HCT116 (cell line): ENCODE results near the gene PHLPP2. TPM values are rescaled to one million over a fixed set of nuclear protein-coding genes. Genes with fewer than 3 reads are reported as not detected.

Experiments
- ATAC-seq: fragments of 200-7000 bp; cut with Tn5 transposase; 2 replicates; pipeline ENCODE4 v1.9.1; 2020; ENCODE audit warnings: mild to moderate bottlenecking, moderate library complexity
- BruUV-seq: library from RNA; stranded (reverse); fragments of 400-500 nt; replicated peaks from 2 replicates; lab custom pipeline; 2021; lab: Mats Ljungman, UMichigan
- CTCF ChIA-PET: fragments of 300-600 bp; sonication (Branson Sonifier 250); formaldehyde crosslinking; loops from one replicate; lab custom pipeline; 2021; ENCODE audit warnings: antibody characterized with exemption; lab: Charles Lee
- POLR2A ChIA-PET: fragments of 300-600, 350-600 bp; sonication (Branson Sonifier 250); formaldehyde crosslinking; loops from one replicate; lab custom pipeline; 2021; ENCODE audit warnings: antibody characterized with exemption; lab: Charles Lee
- RAD21 ChIA-PET, 2 experiments: fragments of 300-600 bp; sonication (Branson Sonifier 250); formaldehyde crosslinking; loops; one replicate each; lab custom pipeline; 2023; ENCODE audit warnings: low total read pairs in 2 of 2; ENCODE audit not compliant: uncharacterized antibody in 2 of 2, unreplicated experiment in 2 of 2, low non-redundant PET in 1 of 2; lab: Charles Lee
- DNase-seq: peaks from one replicate; pipeline ENCODE4 v3.0.0-alpha.2; 2010; ENCODE audit warnings: low read depth, low spot score
- H2AFZ ChIP-seq: fragments of 200-600 bp; shearing (Covaris generic), sonication (generic); 2 replicates; pipeline ENCODE4 v1.6.1; 2017; ENCODE audit warnings: low read depth, mixed run types, mixed read lengths, antibody characterized with exemption, low read length; ENCODE audit not compliant: poor library complexity, severe bottlenecking
- H3K27ac ChIP-seq: 2 replicates; pipeline ENCODE4 v1.5.1; 2012; ENCODE audit warnings: low read depth, low read length
- H3K27me3 ChIP-seq: fragments of 200-600 bp; sonication (generic); 2 replicates; pipeline ENCODE4 v1.6.1; 2016; ENCODE audit warnings: mixed run types, low read length, mixed read lengths; ENCODE audit not compliant: insufficient read depth
- H3K36me3 ChIP-seq, 2 experiments: fragments of 200-500 bp in 1 of 2; fragments of 200-600 bp in 1 of 2; sonication (Bioruptor generic) in 1 of 2; sonication (generic) in 1 of 2; 2 replicates each; pipeline versions ENCODE4 v1.5.1 to v1.6.1; 2014 to 2016; ENCODE audit warnings: low read length in 2 of 2, inconsistent platforms in 1 of 2, mixed read lengths in 1 of 2, mixed run types in 1 of 2; ENCODE audit not compliant: insufficient read depth in 2 of 2, control insufficient read depth in 1 of 2
- H3K4me1 ChIP-seq, 2 experiments: fragments of 200-600 bp in 1 of 2; sonication (generic) in 1 of 2; 2 replicates each; pipeline versions ENCODE4 v1.5.1 to v1.6.1; 2012 to 2017; ENCODE audit warnings: low read length in 2 of 2, inconsistent platforms in 1 of 2, mild to moderate bottlenecking in 1 of 2, mixed read lengths in 1 of 2, mixed run types in 1 of 2, moderate library complexity in 1 of 2; ENCODE audit not compliant: insufficient read depth in 2 of 2, control insufficient read depth in 1 of 2
- H3K4me2 ChIP-seq: fragments of 200-600 bp; sonication (generic); 2 replicates; pipeline ENCODE4 v1.6.1; 2017; ENCODE audit warnings: mixed run types, low read length, mixed read lengths
- H3K4me3 ChIP-seq, 2 experiments: fragments of 200-600 bp in 1 of 2; sonication (generic) in 1 of 2; replicated peaks in 1 of 2; 2 replicates each; pipeline ENCODE4 v1.5.1; 2011 to 2016; ENCODE audit warnings: low read length in 2 of 2, control low read depth in 1 of 2, low read depth in 1 of 2, mild to moderate bottlenecking in 1 of 2, mixed read lengths in 1 of 2, mixed run types in 1 of 2
- H3K79me2 ChIP-seq: fragments of 200-600 bp; sonication (generic); 2 replicates; pipeline ENCODE4 v1.6.1; 2017; ENCODE audit warnings: mild to moderate bottlenecking, mixed run types, low read length, moderate library complexity, mixed read lengths; ENCODE audit not compliant: insufficient read depth
- H3K9ac ChIP-seq: fragments of 200-600 bp; sonication (generic); 2 replicates; pipeline ENCODE4 v1.6.1; 2016; ENCODE audit warnings: low read length, mixed read lengths
- H3K9me2 ChIP-seq: fragments of 200-600 bp; sonication (generic), shearing (Covaris generic); 2 replicates; pipeline ENCODE4 v1.6.1; 2017; ENCODE audit warnings: mixed run types, mild to moderate bottlenecking, moderate library complexity; ENCODE audit not compliant: insufficient read depth
- H3K9me3 ChIP-seq, 2 experiments: fragments of 200-500 bp in 1 of 2; fragments of 200-600 bp in 1 of 2; sonication (Bioruptor generic) in 1 of 2; sonication (generic) in 1 of 2; 2 replicates each; pipeline ENCODE4 v1.6.1; 2014 to 2017; ENCODE audit warnings: low read length in 2 of 2, mixed read lengths in 2 of 2, inconsistent platforms in 1 of 2, low read depth in 1 of 2, mild to moderate bottlenecking in 1 of 2, mixed run types in 1 of 2, moderate library complexity in 1 of 2; ENCODE audit not compliant: control insufficient read depth in 1 of 2, insufficient read depth in 1 of 2
- H4K20me1 ChIP-seq: fragments of 200-600 bp; sonication (generic), shearing (Covaris generic); 2 replicates; pipeline ENCODE4 v1.6.1; 2017; ENCODE audit warnings: mixed run types, mild to moderate bottlenecking, moderate library complexity; ENCODE audit not compliant: insufficient read depth
- CBX3 ChIP-seq: IDR thresholded peaks from 2 replicates; pipeline ENCODE4 v1.6.1; 2012; ENCODE audit warnings: low read depth
- CEBPB ChIP-seq: IDR thresholded peaks from 2 replicates; pipeline ENCODE4 v1.6.1; 2012; ENCODE audit warnings: low read depth
- EGR1 ChIP-seq: IDR thresholded peaks from 2 replicates; pipeline ENCODE4 v1.6.1; 2012; ENCODE audit warnings: low read depth
- ELF1 ChIP-seq: IDR thresholded peaks from 2 replicates; pipeline ENCODE4 v1.6.1; 2012; ENCODE audit warnings: low read depth, borderline replicate concordance
- EZH2phosphoT487 ChIP-seq: fragments of 200-600 bp; IDR thresholded peaks from 2 replicates; pipeline ENCODE4 v1.6.1; 2018; ENCODE audit warnings: antibody characterized with exemption, borderline replicate concordance
- JUND ChIP-seq: IDR thresholded peaks from 2 replicates; pipeline ENCODE4 v1.6.1; 2012
- POLR2AphosphoS5 ChIP-seq: IDR thresholded peaks from 2 replicates; pipeline ENCODE4 v1.6.1; 2011; ENCODE audit warnings: mild to moderate bottlenecking, low read depth, low read length, moderate library complexity
- RAD21 ChIP-seq: IDR thresholded peaks from 2 replicates; pipeline ENCODE4 v1.6.1; 2012; ENCODE audit warnings: low read depth, mild to moderate bottlenecking
- SIN3A ChIP-seq: IDR thresholded peaks from 2 replicates; pipeline ENCODE4 v1.6.1; 2012; ENCODE audit warnings: low read depth
- SP1 ChIP-seq: IDR thresholded peaks from 2 replicates; pipeline ENCODE4 v1.6.1; 2012; ENCODE audit warnings: low read depth
- SRF ChIP-seq: IDR thresholded peaks from 2 replicates; pipeline ENCODE4 v1.6.1; 2012; ENCODE audit warnings: low read depth
- TCF7L2 ChIP-seq: IDR thresholded peaks from 2 replicates; pipeline ENCODE4 v1.7.0; 2011; ENCODE audit warnings: borderline replicate concordance, inconsistent platforms; ENCODE audit not compliant: insufficient read depth, insufficient read length; ENCODE audit errors: extremely low read depth
- YY1 ChIP-seq: IDR thresholded peaks from 2 replicates; pipeline ENCODE4 v1.6.1; 2011; ENCODE audit warnings: low read length, low read depth, moderate library complexity, mild to moderate bottlenecking; ENCODE audit not compliant: insufficient replicate concordance; ENCODE audit errors: extremely low read depth
- ZNF274 ChIP-seq: fragments of 200-500 bp; sonication (Bioruptor generic); IDR thresholded peaks from 2 replicates; pipeline ENCODE4 v1.6.1; 2014; ENCODE audit warnings: mild to moderate bottlenecking, low read depth, low read length, inconsistent platforms
- intact Hi-C: fragments of 100-400 bp; cut with micrococcal nuclease; formaldehyde crosslinking; loops from 2 replicates; pipeline ENCODE4 v1.10.0; 2022
- total RNA-seq: library from RNA; stranded (reverse); gene quantifications from one replicate; pipeline ENCODE4 v1.2.1, GENCODE V29; 2021; ENCODE audit not compliant: unreplicated experiment
- TF ChIP-seq, protein P1 (sequence below): IDR thresholded peaks from 2 replicates; pipeline ENCODE4 v1.6.1; 2011; ENCODE audit warnings: mild to moderate bottlenecking, low read length, moderate library complexity; ENCODE audit not compliant: insufficient replicate concordance; ENCODE audit errors: extremely low read depth
- TF ChIP-seq, protein P2 (sequence below): IDR thresholded peaks from 2 replicates; pipeline ENCODE4 v1.6.1; 2012

Gene PHLPP2
- total RNA-seq, 1 experiment from 2014 or later = 9.0 TPM

DNA sequence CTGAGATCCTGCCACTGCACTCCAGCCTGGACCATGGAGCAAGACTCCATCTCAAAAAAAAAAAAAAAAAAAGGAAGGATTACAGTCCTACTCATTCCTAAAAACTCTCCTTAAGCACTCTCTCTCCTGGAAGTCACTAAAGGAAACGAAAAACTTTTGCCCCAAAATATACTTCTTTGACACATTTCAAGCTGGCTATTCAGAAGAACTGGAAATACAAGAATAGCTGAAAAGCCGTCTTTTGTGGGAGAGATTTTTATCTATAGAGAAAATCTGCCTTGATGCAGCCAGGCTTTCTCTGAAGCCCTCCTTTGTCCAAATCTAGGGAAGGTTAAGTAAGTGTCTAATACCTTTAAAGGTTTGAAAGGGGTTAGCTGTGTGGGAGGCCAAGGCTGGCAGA, 115.4 kb downstream of the PHLPP2 start:
- H3K9me2 ChIP-seq = no peaks in the 10 kb centered on the region
- H3K27ac ChIP-seq = no peak overlapping the region
- H3K4me1 ChIP-seq = peaks cover 0 to 31% of the 10 kb centered on the region in 2 experiments; a peak in 2 of 4 replicates
- RAD21 ChIA-PET = interaction anchor here in 1 of 2 experiments (1.8 kb wide), 1 partner anchor 44 kb away, joined by 7 read pairs; no protein-coding TSS in a partner anchor
- BruUV-seq = no TSS peak
- no peak overlapping the region for H3K9ac ChIP-seq
- H3K79me2 ChIP-seq = no peaks in the 10 kb centered on the region
- POLR2A ChIA-PET = interaction anchor here (0.7 kb wide), 1 partner anchor 1012 kb away, joined by 3 read pairs; no protein-coding TSS in a partner anchor
- intact Hi-C loops = no loop called here
- H2AFZ ChIP-seq = no peak overlapping the region
- TF ChIP-seq, protein P1, sequence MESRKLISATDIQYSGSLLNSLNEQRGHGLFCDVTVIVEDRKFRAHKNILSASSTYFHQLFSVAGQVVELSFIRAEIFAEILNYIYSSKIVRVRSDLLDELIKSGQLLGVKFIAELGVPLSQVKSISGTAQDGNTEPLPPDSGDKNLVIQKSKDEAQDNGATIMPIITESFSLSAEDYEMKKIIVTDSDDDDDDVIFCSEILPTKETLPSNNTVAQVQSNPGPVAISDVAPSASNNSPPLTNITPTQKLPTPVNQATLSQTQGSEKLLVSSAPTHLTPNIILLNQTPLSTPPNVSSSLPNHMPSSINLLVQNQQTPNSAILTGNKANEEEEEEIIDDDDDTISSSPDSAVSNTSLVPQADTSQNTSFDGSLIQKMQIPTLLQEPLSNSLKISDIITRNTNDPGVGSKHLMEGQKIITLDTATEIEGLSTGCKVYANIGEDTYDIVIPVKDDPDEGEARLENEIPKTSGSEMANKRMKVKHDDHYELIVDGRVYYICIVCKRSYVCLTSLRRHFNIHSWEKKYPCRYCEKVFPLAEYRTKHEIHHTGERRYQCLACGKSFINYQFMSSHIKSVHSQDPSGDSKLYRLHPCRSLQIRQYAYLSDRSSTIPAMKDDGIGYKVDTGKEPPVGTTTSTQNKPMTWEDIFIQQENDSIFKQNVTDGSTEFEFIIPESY = no peak
- TF ChIP-seq YY1 (no peak), POLR2AphosphoS5 (no peak), TCF7L2 (no peak), SIN3A (no peak), JUND (no peak), EZH2phosphoT487 (no peak), SP1 (no peak), CBX3 (no peak), CEBPB (no peak), EGR1 (no peak), RAD21 (no peak), ZNF274 (no peak), ELF1 (no peak), SRF (no peak)
- TF ChIP-seq, protein P2, sequence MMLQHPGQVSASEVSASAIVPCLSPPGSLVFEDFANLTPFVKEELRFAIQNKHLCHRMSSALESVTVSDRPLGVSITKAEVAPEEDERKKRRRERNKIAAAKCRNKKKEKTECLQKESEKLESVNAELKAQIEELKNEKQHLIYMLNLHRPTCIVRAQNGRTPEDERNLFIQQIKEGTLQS = no peak
- no peaks in the 10 kb centered on the region for H3K9me3 ChIP-seq
- H3K36me3 ChIP-seq = no peaks in the 10 kb centered on the region
- no peaks in the 10 kb centered on the region for H4K20me1 ChIP-seq
- DNase-seq = no peak
- no peak overlapping the region for H3K4me3 ChIP-seq
- no peaks in the 10 kb centered on the region for H3K27me3 ChIP-seq
- no peak overlapping the region for H3K4me2 ChIP-seq
- ATAC-seq = no peak
- CTCF ChIA-PET = interaction anchor here (0.7 to 5.2 kb wide), 6 partner anchors 17 to 130 kb away, joined by 3 to 105 read pairs (median 5); partner anchors contain the start of gene MARVELD3
